Type B pancreatic cell (in vitro differentiated cells): ENCODE measurements around the gene GNE. TPM values are rescaled to one million over a fixed set of nuclear protein-coding genes. Genes with fewer than 3 reads are reported as not detected.
A peak's percentile ranks its signal among the peaks of the same experiment; 100 is the strongest.
"Not testable (repeated sequence)": the region's sequence is repeated elsewhere in the genome, so short reads cannot be mapped to it uniquely, and the experiment has no call there.

Source experiments
- DNase-seq: peaks from one replicate; pipeline ENCODE4 v3.0.0; 2021; ENCODE audit warnings: mixed read lengths; ENCODE audit not compliant: unreplicated experiment; ENCODE audit errors: extremely low spot score
- H3K27ac Mint-ChIP-seq: 2 replicates; pipeline ENCODE4 v1.8.0; 2021; ENCODE audit warnings: mild to moderate bottlenecking, mixed read lengths
- H3K27me3 Mint-ChIP-seq: 2 replicates; pipeline ENCODE4 v1.8.0; 2021; ENCODE audit warnings: mixed read lengths
- H3K36me3 Mint-ChIP-seq: 2 replicates; pipeline ENCODE4 v1.8.0; 2021; ENCODE audit warnings: mixed read lengths
- H3K4me1 Mint-ChIP-seq: one replicate; pipeline ENCODE4 v1.8.0; 2021; ENCODE audit warnings: mixed read lengths; ENCODE audit not compliant: unreplicated experiment
- H3K4me3 Mint-ChIP-seq: 2 replicates; pipeline ENCODE4 v1.8.0; 2021; ENCODE audit warnings: mild to moderate bottlenecking, mixed read lengths
- H3K9me3 Mint-ChIP-seq: 2 replicates; pipeline ENCODE4 v1.8.0; 2021; ENCODE audit warnings: mixed read lengths
- total RNA-seq: library from RNA; stranded (reverse); gene quantifications from 2 replicates; pipeline ENCODE4 v1.2.1, GENCODE V29; 2021; ENCODE audit warnings: low replicate concordance
- TF ChIP-seq, protein P1 (sequence below): fragments of 200-600 bp; sonication (generic); conservative IDR thresholded peaks from 2 replicates; pipeline ENCODE4 v1.5.0; 2021; ENCODE audit warnings: antibody characterized with exemption, mild to moderate bottlenecking

The GNE gene
- total RNA-seq, 1 donor from 2014 or later: 16.3 TPM

- no peaks in the 10 kb centered on the region for H3K27me3 Mint-ChIP-seq
- H3K9me3 Mint-ChIP-seq: no peaks in the 10 kb centered on the region
Measured at GRCh38 chr9:36258996-36259533, 817 bp upstream of the GNE start.

DNA sequence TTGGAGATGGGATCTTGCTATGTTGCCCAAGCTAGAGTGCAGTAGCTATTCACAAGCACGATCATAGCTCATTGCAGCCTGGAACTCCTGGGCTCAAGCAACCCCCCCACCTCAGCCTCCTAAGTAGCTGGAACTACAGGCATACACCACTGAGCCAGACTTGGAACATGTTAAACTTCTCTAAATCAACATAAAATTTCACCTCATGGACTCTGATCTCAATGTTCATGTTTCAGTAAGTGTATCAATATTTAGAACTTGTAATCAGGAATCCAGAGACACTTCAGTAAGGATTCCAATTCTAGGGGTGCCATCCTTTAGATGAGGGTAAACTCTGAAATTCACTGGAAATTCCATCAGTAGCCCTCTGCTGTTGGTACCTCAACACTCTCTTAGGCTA is 6.8 kb downstream of the GNE start:
- Mint-ChIP-seq H3K4me3 (no peak overlapping the region), H3K9me3 (no peaks in the 10 kb centered on the region), H3K4me1 (peaks cover under 1% of the 10 kb centered on the region), H3K36me3 (peaks cover 6% of the 10 kb centered on the region), H3K27ac (no peak overlapping the region), H3K27me3 (no peaks in the 10 kb centered on the region)
- DNase-seq: no peak
- TF ChIP-seq, protein P1, sequence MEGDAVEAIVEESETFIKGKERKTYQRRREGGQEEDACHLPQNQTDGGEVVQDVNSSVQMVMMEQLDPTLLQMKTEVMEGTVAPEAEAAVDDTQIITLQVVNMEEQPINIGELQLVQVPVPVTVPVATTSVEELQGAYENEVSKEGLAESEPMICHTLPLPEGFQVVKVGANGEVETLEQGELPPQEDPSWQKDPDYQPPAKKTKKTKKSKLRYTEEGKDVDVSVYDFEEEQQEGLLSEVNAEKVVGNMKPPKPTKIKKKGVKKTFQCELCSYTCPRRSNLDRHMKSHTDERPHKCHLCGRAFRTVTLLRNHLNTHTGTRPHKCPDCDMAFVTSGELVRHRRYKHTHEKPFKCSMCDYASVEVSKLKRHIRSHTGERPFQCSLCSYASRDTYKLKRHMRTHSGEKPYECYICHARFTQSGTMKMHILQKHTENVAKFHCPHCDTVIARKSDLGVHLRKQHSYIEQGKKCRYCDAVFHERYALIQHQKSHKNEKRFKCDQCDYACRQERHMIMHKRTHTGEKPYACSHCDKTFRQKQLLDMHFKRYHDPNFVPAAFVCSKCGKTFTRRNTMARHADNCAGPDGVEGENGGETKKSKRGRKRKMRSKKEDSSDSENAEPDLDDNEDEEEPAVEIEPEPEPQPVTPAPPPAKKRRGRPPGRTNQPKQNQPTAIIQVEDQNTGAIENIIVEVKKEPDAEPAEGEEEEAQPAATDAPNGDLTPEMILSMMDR: no peak

More at GRCh38 chr9:36258996-36259533, 817 bp upstream of the GNE start:
- Mint-ChIP-seq H3K4me3 (peak overlapping the region; percentile 98), H3K27ac (peak overlapping the region; percentile 97), H3K4me1 (peaks cover 8% of the 10 kb centered on the region), H3K36me3 (no peaks in the 10 kb centered on the region)
- DNase-seq: no peak
- TF ChIP-seq, protein P1: no peak

DNA sequence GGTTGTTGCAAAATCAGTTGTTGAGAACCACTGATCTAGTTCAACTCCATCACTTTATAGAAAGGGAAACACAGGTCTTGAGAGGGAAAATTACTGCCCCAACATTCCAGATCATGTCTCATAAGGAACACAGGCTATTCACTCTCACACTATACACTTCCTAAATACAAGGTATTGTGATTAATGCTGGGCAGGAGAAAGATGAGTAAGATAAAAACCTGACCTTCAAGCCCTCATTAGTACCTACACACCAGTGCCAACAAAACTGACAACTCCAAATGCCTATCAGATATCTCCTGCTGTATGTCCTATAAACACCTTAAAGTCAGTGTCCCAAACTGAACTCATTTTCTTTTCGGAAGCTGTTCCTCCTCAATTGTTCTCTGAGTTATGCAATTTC is 8.2 kb downstream of the GNE start:
- Mint-ChIP-seq H3K4me3 (no peak overlapping the region), H3K27ac (peak overlapping the region; percentile 4), H3K36me3 (peaks cover 11% of the 10 kb centered on the region), H3K9me3 (no peaks in the 10 kb centered on the region), H3K4me1 (no peaks in the 10 kb centered on the region), H3K27me3 (no peaks in the 10 kb centered on the region)
- no peak for DNase-seq
- TF ChIP-seq, protein P1: no peak

DNA sequence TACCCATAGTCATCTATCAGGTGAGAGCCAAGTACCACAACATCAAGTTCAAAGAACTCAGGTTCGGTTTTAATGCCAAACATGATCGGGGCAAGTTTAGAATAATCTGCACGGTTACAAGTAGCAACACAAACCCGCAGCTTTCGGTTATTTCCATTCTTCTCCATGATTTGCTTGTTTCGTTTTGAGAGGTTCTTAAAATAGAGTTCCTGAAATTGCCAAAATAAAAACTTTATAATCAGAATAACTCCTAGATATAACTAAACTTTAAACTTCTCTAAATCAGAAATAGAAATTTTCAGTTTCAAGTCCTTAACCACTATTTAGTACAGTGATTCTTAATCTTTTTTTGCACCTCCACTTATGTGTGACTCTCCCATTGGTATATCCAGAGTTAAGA is 9.1 kb downstream of the GNE start:
- Mint-ChIP-seq H3K27me3 (no peaks in the 10 kb centered on the region), H3K9me3 (no peaks in the 10 kb centered on the region), H3K36me3 (peaks cover 12% of the 10 kb centered on the region), H3K4me3 (no peak overlapping the region), H3K4me1 (no peaks in the 10 kb centered on the region), H3K27ac (no peak overlapping the region)
- no peak for DNase-seq
- TF ChIP-seq, protein P1: no peak

- not testable (repeated sequence) for H3K4me3 Mint-ChIP-seq, H3K27me3 Mint-ChIP-seq, H3K9me3 Mint-ChIP-seq, H3K4me1 Mint-ChIP-seq, DNase-seq, H3K27ac Mint-ChIP-seq
- peaks cover 18% of the 10 kb centered on the region for H3K36me3 Mint-ChIP-seq
- TF ChIP-seq, protein P1: peak; percentile 68
Measured at GRCh38 chr9:36248061-36248460, 10.2 kb downstream of the GNE start.

- H3K4me3 Mint-ChIP-seq: no peak overlapping the region
- H3K36me3 Mint-ChIP-seq: peaks cover 18% of the 10 kb centered on the region
- no peaks in the 10 kb centered on the region for H3K9me3 Mint-ChIP-seq
- no peaks in the 10 kb centered on the region for H3K27me3 Mint-ChIP-seq
- no peak overlapping the region for H3K27ac Mint-ChIP-seq
- TF ChIP-seq, protein P1: no peak
- H3K4me1 Mint-ChIP-seq: no peaks in the 10 kb centered on the region
- DNase-seq: no peak
Measured at GRCh38 chr9:36247356-36247755, 10.9 kb downstream of the GNE start.
